Natural killer cell treated with Interleukin-12 subunit alpha and Interleukin-12 subunit beta and Interleukin-15 and Interleukin-18, amount 100 ng/mL, for 72 hours (primary cell): ENCODE results near the gene CDH13. TPM values are rescaled to one million over a fixed set of nuclear protein-coding genes. Genes with fewer than 3 reads are reported as not detected.
"Not testable (repeated sequence)": the region's sequence is repeated elsewhere in the genome, so short reads cannot be mapped to it uniquely, and the experiment has no call there.

ENCODE experiments used
- ATAC-seq, 2 donors: fragments of 150-1000 bp; cut with Tn5 transposase in 1 of 2; sonication (Bioruptor Pico), chemical (Tn5 transposase) in 1 of 2; 2 replicates each; pipeline ENCODE4 v1.10.0; 2021
- DNase-seq: peaks from one replicate; pipeline ENCODE4 v3.0.0; 2022; ENCODE audit warnings: low spot score
- H3K27ac Mint-ChIP-seq, 2 donors: 1 replicate in 1 of 2; 2 replicates in 1 of 2; pipeline ENCODE4 v1.8.0; 2022; ENCODE audit warnings: mixed read lengths in 2 of 2, mild to moderate bottlenecking in 1 of 2, moderate library complexity in 1 of 2
- H3K27me3 Mint-ChIP-seq, 2 donors: 1 replicate in 1 of 2; 2 replicates in 1 of 2; pipeline ENCODE4 v1.8.0; 2022; ENCODE audit warnings: mixed read lengths in 2 of 2
- H3K36me3 Mint-ChIP-seq: one replicate; pipeline ENCODE4 v1.8.0; 2022; ENCODE audit warnings: mixed read lengths
- H3K4me1 Mint-ChIP-seq, 2 donors: 1 replicate in 1 of 2; 2 replicates in 1 of 2; pipeline ENCODE4 v1.8.0; 2022; ENCODE audit warnings: low read depth in 2 of 2, mixed read lengths in 2 of 2, mild to moderate bottlenecking in 1 of 2
- H3K4me3 Mint-ChIP-seq: one replicate; pipeline ENCODE4 v1.8.0; 2022; ENCODE audit warnings: mixed read lengths
- H3K9me3 Mint-ChIP-seq: 2 replicates; pipeline ENCODE4 v1.8.0; 2022; ENCODE audit warnings: mixed read lengths
- total RNA-seq, 2 donors: library from RNA; stranded (reverse); gene quantifications; one replicate each; pipeline ENCODE4 v1.2.3, GENCODE V29; 2022

Gene CDH13
- total RNA-seq, 2 donors from 2014 or later = not detected

DNA sequence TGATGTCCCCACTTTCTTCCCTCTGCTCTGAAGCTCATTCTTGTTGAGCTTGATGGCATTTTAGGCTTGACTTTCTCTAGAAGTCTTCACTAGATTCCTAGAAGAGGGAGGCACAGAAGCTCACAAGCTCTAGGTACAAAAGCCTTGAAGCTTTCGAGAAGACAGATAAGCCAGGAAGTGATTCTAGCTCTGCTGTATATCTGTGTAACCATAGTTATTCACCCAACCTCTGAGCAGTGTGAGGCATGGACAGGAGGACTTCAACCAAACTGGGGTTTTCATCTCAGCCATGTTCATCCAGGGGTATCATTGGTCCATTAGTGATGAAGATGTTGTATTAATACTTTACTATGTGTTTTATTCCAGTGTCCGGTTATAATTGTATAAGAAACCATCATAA, 299.7 kb downstream of the CDH13 start:
- Mint-ChIP-seq H3K9me3 (peaks cover 3% of the 10 kb centered on the region), H3K4me1 (peaks cover 26 to 47% of the 10 kb centered on the region in 2 donors), H3K27ac (no peak overlapping the region), H3K4me3 (peak overlapping the region; percentile 34), H3K36me3 (peaks cover under 1% of the 10 kb centered on the region), H3K27me3 (no peaks in the 10 kb centered on the region)
- ATAC-seq (no peak), DNase-seq (no peak)

GRCh38 chr16:82933933-82934332, 307.2 kb downstream of the CDH13 start:
- not testable (repeated sequence) for H3K27ac Mint-ChIP-seq, H3K4me3 Mint-ChIP-seq, H3K9me3 Mint-ChIP-seq, ATAC-seq, H3K27me3 Mint-ChIP-seq, DNase-seq
- Mint-ChIP-seq H3K4me1 (peaks cover 31 to 46% of the 10 kb centered on the region in 2 donors), H3K36me3 (peaks cover 20% of the 10 kb centered on the region)

DNA sequence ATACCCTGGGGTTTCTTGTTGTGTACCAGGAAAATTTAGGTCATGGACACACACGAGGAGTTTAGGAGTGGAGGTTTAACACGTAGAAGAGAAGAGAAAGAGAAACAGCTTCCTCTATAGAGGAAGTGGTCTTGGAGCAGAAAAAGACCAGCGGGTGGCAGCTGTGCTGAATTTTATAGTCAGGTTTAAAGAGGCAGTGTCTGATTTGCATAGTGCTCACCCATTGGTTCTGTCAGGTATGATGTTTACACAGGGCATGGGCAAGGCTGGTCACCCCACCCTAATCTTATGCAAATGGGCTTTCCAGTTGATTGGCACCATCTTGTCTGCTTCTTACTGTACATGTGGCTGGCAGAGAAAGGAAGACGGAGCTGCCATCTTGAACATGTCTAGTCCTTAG, 309.0 kb downstream of the CDH13 start:
- peak overlapping the region; percentile 45 to 74 for H3K27ac Mint-ChIP-seq
- H3K27me3 Mint-ChIP-seq = no peaks in the 10 kb centered on the region
- H3K4me1 Mint-ChIP-seq = peaks cover 31 to 50% of the 10 kb centered on the region in 2 donors
- H3K36me3 Mint-ChIP-seq = peaks cover 20% of the 10 kb centered on the region
- ATAC-seq (peak; percentile 89 to 94), DNase-seq (peak; percentile 63)
- peaks cover 7% of the 10 kb centered on the region for H3K9me3 Mint-ChIP-seq
- peak overlapping the region; percentile 42 for H3K4me3 Mint-ChIP-seq

DNA sequence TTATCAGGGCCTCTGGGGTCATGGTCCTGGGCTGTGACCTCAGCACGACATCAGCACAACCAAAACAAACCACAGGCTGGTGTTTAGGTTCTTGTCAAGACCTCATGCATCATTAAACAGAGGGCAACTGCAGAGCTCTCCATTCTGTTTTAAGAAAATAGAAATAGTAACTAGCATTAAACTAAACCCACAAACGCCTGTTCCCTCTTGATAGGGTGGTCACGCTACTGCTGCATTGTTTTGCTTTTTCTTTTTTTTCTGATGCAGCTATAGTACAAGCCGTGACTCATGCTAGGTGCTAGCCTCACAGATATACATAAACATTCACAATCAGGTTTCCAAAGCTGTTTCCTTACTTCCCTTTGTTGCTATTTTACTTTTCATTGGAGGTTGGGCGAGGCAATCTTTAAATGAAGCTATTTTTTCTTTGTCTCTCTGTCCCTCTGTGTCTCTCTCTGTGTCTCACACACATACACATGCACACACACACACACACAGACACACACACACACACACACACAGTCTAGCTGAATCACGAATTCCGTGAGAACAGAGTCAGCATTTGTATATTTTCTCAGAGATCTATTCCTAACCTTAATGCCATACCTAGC, 310.3 kb downstream of the CDH13 start:
- Mint-ChIP-seq H3K4me1 (peaks cover 35 to 52% of the 10 kb centered on the region in 2 donors), H3K4me3 (peak overlapping the region; percentile 28), H3K9me3 (peaks cover 7% of the 10 kb centered on the region), H3K27ac (peak overlapping the region in 1 of 2 donors; percentile 45), H3K27me3 (no peaks in the 10 kb centered on the region), H3K36me3 (peaks cover 26% of the 10 kb centered on the region)
- ATAC-seq (peak; percentile 74 to 83), DNase-seq (no peak)

DNA sequence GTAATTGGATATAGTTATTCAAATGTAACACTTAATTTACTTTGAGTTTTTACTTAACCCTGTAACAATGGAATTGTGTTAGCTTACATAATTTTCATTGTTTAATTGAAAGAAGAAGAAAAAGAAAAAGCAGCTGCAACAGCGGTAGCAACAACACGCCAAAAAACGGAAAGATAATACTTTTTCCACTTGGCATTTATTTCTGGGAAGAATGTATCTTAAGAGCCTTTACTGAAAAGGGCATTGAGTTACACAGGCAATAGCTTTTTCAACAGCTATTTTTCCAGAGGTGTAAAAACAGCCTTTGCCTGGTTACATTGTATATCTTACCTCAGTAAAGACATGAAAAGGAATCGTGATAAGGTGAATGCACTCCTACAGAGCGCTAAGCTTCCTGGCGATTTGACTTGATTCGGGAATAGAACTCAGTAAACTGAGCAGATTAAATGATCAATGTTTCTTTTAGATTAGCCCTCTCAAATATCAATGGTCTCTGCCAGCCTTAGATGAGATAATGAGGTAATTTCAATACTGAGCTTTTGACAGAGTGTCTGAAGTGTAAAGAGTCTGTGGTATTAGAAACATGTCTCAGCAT, 311.3 kb downstream of the CDH13 start:
- H3K27me3 Mint-ChIP-seq = no peaks in the 10 kb centered on the region
- H3K36me3 Mint-ChIP-seq = peaks cover 20% of the 10 kb centered on the region
- no peak overlapping the region for H3K4me3 Mint-ChIP-seq
- peaks cover 39 to 54% of the 10 kb centered on the region in 2 donors for H3K4me1 Mint-ChIP-seq
- DNase-seq = no peak
- ATAC-seq = no peak
- peak overlapping the region in 1 of 2 donors; percentile 45 for H3K27ac Mint-ChIP-seq
- H3K9me3 Mint-ChIP-seq = peaks cover 7% of the 10 kb centered on the region

GRCh38 chr16:82943371-82943770, 316.6 kb downstream of the CDH13 start:
- peak overlapping the region; percentile 87 for H3K4me3 Mint-ChIP-seq
- H3K4me1 Mint-ChIP-seq = peaks cover 44 to 64% of the 10 kb centered on the region in 2 donors
- H3K27ac Mint-ChIP-seq = peak overlapping the region; percentile 76 to 91
- peaks cover 5% of the 10 kb centered on the region for H3K9me3 Mint-ChIP-seq
- DNase-seq (no peak), ATAC-seq (no peak)
- H3K27me3 Mint-ChIP-seq = no peaks in the 10 kb centered on the region
- peaks cover 13% of the 10 kb centered on the region for H3K36me3 Mint-ChIP-seq

- H3K27me3 Mint-ChIP-seq = no peaks in the 10 kb centered on the region
- peaks cover 57 to 76% of the 10 kb centered on the region in 2 donors for H3K4me1 Mint-ChIP-seq
- peak overlapping the region; percentile 87 for H3K4me3 Mint-ChIP-seq
- peak; percentile 74 for DNase-seq
- peak; percentile 92 to 93 for ATAC-seq
- H3K9me3 Mint-ChIP-seq = peaks cover 10% of the 10 kb centered on the region
- H3K27ac Mint-ChIP-seq = peak overlapping the region; percentile 76 to 91
- H3K36me3 Mint-ChIP-seq = peaks cover 18% of the 10 kb centered on the region
Measured at GRCh38 chr16:82945420-82946101, 318.8 kb downstream of the CDH13 start.

DNA sequence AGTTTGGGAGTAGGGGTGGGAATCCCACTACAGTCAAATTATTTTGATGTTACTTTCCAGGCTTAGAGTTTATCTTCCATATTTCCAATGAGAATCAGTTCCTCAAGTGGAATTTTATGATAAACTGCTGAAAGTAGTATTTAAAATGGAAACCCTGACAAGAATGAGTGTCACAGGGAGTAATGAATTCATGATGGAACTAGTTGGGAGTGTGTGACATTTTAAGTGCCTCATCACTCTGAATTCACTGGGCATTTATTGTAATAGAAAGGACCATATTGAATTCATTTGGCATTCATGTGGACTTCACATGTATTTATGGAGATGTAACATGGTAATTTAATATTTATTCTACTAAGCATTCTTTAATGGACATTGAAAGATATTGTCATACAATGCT, 320.9 kb downstream of the CDH13 start:
- ATAC-seq = no peak
- no peaks in the 10 kb centered on the region for H3K27me3 Mint-ChIP-seq
- DNase-seq = no peak
- peaks cover 11% of the 10 kb centered on the region for H3K9me3 Mint-ChIP-seq
- H3K4me1 Mint-ChIP-seq = peaks cover 56 to 74% of the 10 kb centered on the region in 2 donors
- peaks cover 14% of the 10 kb centered on the region for H3K36me3 Mint-ChIP-seq
- no peak overlapping the region for H3K4me3 Mint-ChIP-seq
- H3K27ac Mint-ChIP-seq = peak overlapping the region in 1 of 2 donors; percentile 35

- Mint-ChIP-seq H3K4me3 (peak overlapping the region; percentile 13), H3K4me1 (peaks cover 52 to 63% of the 10 kb centered on the region in 2 donors), H3K27ac (peak overlapping the region; percentile 35 to 50), H3K36me3 (peaks cover 12% of the 10 kb centered on the region), H3K27me3 (no peaks in the 10 kb centered on the region), H3K9me3 (peaks cover 8% of the 10 kb centered on the region)
- no peak for ATAC-seq
- DNase-seq = no peak
Measured at GRCh38 chr16:82949016-82949415, 322.2 kb downstream of the CDH13 start.

GRCh38 chr16:82953517-82953916, 326.7 kb downstream of the CDH13 start:
- Mint-ChIP-seq H3K27me3 (no peaks in the 10 kb centered on the region), H3K4me1 (peaks cover 40 to 42% of the 10 kb centered on the region in 2 donors), H3K9me3 (peaks cover 10% of the 10 kb centered on the region)

GRCh38 chr16:82954224-82954929, 327.6 kb downstream of the CDH13 start:
- Mint-ChIP-seq H3K4me1 (peaks cover 32 to 36% of the 10 kb centered on the region in 2 donors), H3K27me3 (no peaks in the 10 kb centered on the region), H3K9me3 (peaks cover 10% of the 10 kb centered on the region), H3K4me3 (no peak overlapping the region), H3K27ac (peak overlapping the region in 1 of 2 donors; percentile 55), H3K36me3 (peaks cover 7% of the 10 kb centered on the region)
- DNase-seq = no peak
- no peak for ATAC-seq

More at GRCh38 chr16:82953517-82953916, 326.7 kb downstream of the CDH13 start:
- H3K36me3 Mint-ChIP-seq = peaks cover 7% of the 10 kb centered on the region
- no peak overlapping the region for H3K27ac Mint-ChIP-seq
- DNase-seq (no peak), ATAC-seq (no peak)
- H3K4me3 Mint-ChIP-seq = no peak overlapping the region

- Mint-ChIP-seq H3K36me3 (no peaks in the 10 kb centered on the region), H3K27me3 (peaks cover 0 to 5% of the 10 kb centered on the region in 2 donors), H3K4me3 (no peak overlapping the region), H3K9me3 (peaks cover 8% of the 10 kb centered on the region), H3K4me1 (peaks cover 26 to 32% of the 10 kb centered on the region in 2 donors), H3K27ac (no peak overlapping the region)
- ATAC-seq (peak in 1 of 2 donors; percentile 46), DNase-seq (no peak)
Measured at GRCh38 chr16:82955741-82956348, 329.1 kb downstream of the CDH13 start.

GRCh38 chr16:82957212-82957611, 330.4 kb downstream of the CDH13 start:
- Mint-ChIP-seq H3K36me3 (no peaks in the 10 kb centered on the region), H3K27ac (no peak overlapping the region), H3K4me3 (no peak overlapping the region), H3K9me3 (peaks cover 8% of the 10 kb centered on the region), H3K4me1 (peaks cover 25 to 28% of the 10 kb centered on the region in 2 donors), H3K27me3 (peaks cover 0 to 5% of the 10 kb centered on the region in 2 donors)
- DNase-seq (no peak), ATAC-seq (no peak)
